HL-60 (cell line): ENCODE measurements around the gene CKAP5.

Experiments used
- CTCF ChIP-seq: IDR thresholded peaks from one replicate; pipeline ENCODE4 v1.5.1; 2011; ENCODE audit warnings: low read length, control low read depth, inconsistent platforms; ENCODE audit not compliant: insufficient read depth
- GABPA ChIP-seq: IDR thresholded peaks from 2 replicates; pipeline ENCODE4 v1.6.1; 2012; ENCODE audit warnings: low read depth

- TF ChIP-seq CTCF (no peak), GABPA (no peak)
These were observed 44.2 kb downstream of the CKAP5 start for GRCh38 chr11:46801694-46802470.
